ENCODE results near the gene UCMA. TPM values are rescaled to one million over a fixed set of nuclear protein-coding genes. Genes with fewer than 3 reads are reported as not detected.
A peak's percentile ranks its signal among the peaks of the same experiment; 100 is the strongest.

The UCMA gene
- total and polyA plus RNA-seq, 9 donors = 0.31 to 2.8 (median 1.0) TPM

- Histone ChIP-seq H3K9me3 (replicated peaks; ENCODE audit: control insufficient read depth, low read depth, low read length) (no peaks in the 10 kb centered on the region), H3K36me3 (ENCODE audit: control insufficient read depth, insufficient read depth, low read length) (peaks cover 13% of the 10 kb centered on the region), H3K4me1 (ENCODE audit: control insufficient read depth, insufficient read depth, low read length) (peaks cover 3% of the 10 kb centered on the region), H3K27ac (ENCODE audit: low read length) (no peak overlapping the region), H3K27me3 (ENCODE audit: control insufficient read depth, insufficient read depth, low read length) (no peaks in the 10 kb centered on the region), H3K4me3 (ENCODE audit: low read length) (no peak overlapping the region)
- no peak for DNase-seq
- 97% methylated on average over 5 of the region's 7 CpGs for WGBS (ENCODE audit: insufficient coverage)
These were observed 40.5 kb downstream of the UCMA start for GRCh38 chr10:13193637-13194036.

- peaks cover 3% of the 10 kb centered on the region for H3K4me1 ChIP-seq (ENCODE audit: control insufficient read depth, insufficient read depth, low read length)
- H3K4me3 ChIP-seq (ENCODE audit: low read length) = no peak overlapping the region
- no peaks in the 10 kb centered on the region for H3K27me3 ChIP-seq (ENCODE audit: control insufficient read depth, insufficient read depth, low read length)
- H3K27ac ChIP-seq (ENCODE audit: low read length) = no peak overlapping the region
- no CpG with 5 or more reads among the region's 5 CpGs for WGBS (ENCODE audit: insufficient coverage)
- H3K36me3 ChIP-seq (ENCODE audit: control insufficient read depth, insufficient read depth, low read length) = peaks cover 20% of the 10 kb centered on the region
- no peak for DNase-seq
- no peaks in the 10 kb centered on the region for H3K9me3 ChIP-seq (replicated peaks; ENCODE audit: control insufficient read depth, low read depth, low read length)
These were observed 42.8 kb downstream of the UCMA start for GRCh38 chr10:13191362-13191761.

- Histone ChIP-seq H3K27me3 (ENCODE audit: control insufficient read depth, insufficient read depth, low read length) (no peaks in the 10 kb centered on the region), H3K36me3 (ENCODE audit: control insufficient read depth, insufficient read depth, low read length) (peaks cover 22% of the 10 kb centered on the region), H3K4me3 (ENCODE audit: low read length) (no peak overlapping the region), H3K4me1 (ENCODE audit: control insufficient read depth, insufficient read depth, low read length) (peaks cover 3% of the 10 kb centered on the region), H3K9me3 (replicated peaks; ENCODE audit: control insufficient read depth, low read depth, low read length) (no peaks in the 10 kb centered on the region), H3K27ac (ENCODE audit: low read length) (no peak overlapping the region)
- no peak for DNase-seq
- no CpG with 5 or more reads among the region's 3 CpGs for WGBS (ENCODE audit: insufficient coverage)
These were observed 43.4 kb downstream of the UCMA start for GRCh38 chr10:13190816-13191215.

GRCh38 chr10:13189961-13190360 lies 44.2 kb downstream of the UCMA start:
- peak; percentile 59 for DNase-seq

GRCh38 chr10:13188593-13188992 lies 45.6 kb downstream of the UCMA start:
- 93% methylated on average over 10 of the region's 10 CpGs for WGBS (ENCODE audit: insufficient coverage)
- Histone ChIP-seq H3K4me3 (ENCODE audit: low read length) (no peak overlapping the region), H3K36me3 (ENCODE audit: control insufficient read depth, insufficient read depth, low read length) (peaks cover 30% of the 10 kb centered on the region), H3K27me3 (ENCODE audit: control insufficient read depth, insufficient read depth, low read length) (no peaks in the 10 kb centered on the region), H3K27ac (ENCODE audit: low read length) (no peak overlapping the region), H3K4me1 (ENCODE audit: control insufficient read depth, insufficient read depth, low read length) (peaks cover 3% of the 10 kb centered on the region), H3K9me3 (replicated peaks; ENCODE audit: control insufficient read depth, low read depth, low read length) (no peaks in the 10 kb centered on the region)
- no peak for DNase-seq

More at GRCh38 chr10:13189961-13190360, 44.2 kb downstream of the UCMA start:
- no peaks in the 10 kb centered on the region for H3K27me3 ChIP-seq (ENCODE audit: control insufficient read depth, insufficient read depth, low read length)
- H3K36me3 ChIP-seq (ENCODE audit: control insufficient read depth, insufficient read depth, low read length) = peaks cover 28% of the 10 kb centered on the region
- no peaks in the 10 kb centered on the region for H3K9me3 ChIP-seq (replicated peaks; ENCODE audit: control insufficient read depth, low read depth, low read length)
- no CpG with 5 or more reads among the region's 4 CpGs for WGBS (ENCODE audit: insufficient coverage)
- no peak overlapping the region for H3K4me3 ChIP-seq (ENCODE audit: low read length)
- H3K27ac ChIP-seq (ENCODE audit: low read length) = no peak overlapping the region
- peaks cover 3% of the 10 kb centered on the region for H3K4me1 ChIP-seq (ENCODE audit: control insufficient read depth, insufficient read depth, low read length)

- no peak overlapping the region for H3K4me3 ChIP-seq (ENCODE audit: low read length)
- no peak for DNase-seq
- H3K27ac ChIP-seq (ENCODE audit: low read length) = no peak overlapping the region
- peaks cover 29% of the 10 kb centered on the region for H3K36me3 ChIP-seq (ENCODE audit: control insufficient read depth, insufficient read depth, low read length)
- H3K27me3 ChIP-seq (ENCODE audit: control insufficient read depth, insufficient read depth, low read length) = no peaks in the 10 kb centered on the region
- no peaks in the 10 kb centered on the region for H3K9me3 ChIP-seq (replicated peaks; ENCODE audit: control insufficient read depth, low read depth, low read length)
- H3K4me1 ChIP-seq (ENCODE audit: control insufficient read depth, insufficient read depth, low read length) = peaks cover 3% of the 10 kb centered on the region
- no CpG with 5 or more reads among the region's 3 CpGs for WGBS (ENCODE audit: insufficient coverage)
These were observed 47.0 kb downstream of the UCMA start for GRCh38 chr10:13187135-13187534.

GRCh38 chr10:13184730-13185514 lies 49.3 kb downstream of the UCMA start:
- DNase-seq = peak; percentile 23
- 87% methylated on average over 3 of the region's 5 CpGs for WGBS (ENCODE audit: insufficient coverage)
- Histone ChIP-seq H3K36me3 (ENCODE audit: control insufficient read depth, insufficient read depth, low read length) (peaks cover 34% of the 10 kb centered on the region), H3K4me1 (ENCODE audit: control insufficient read depth, insufficient read depth, low read length) (peaks cover 3% of the 10 kb centered on the region), H3K9me3 (replicated peaks; ENCODE audit: control insufficient read depth, low read depth, low read length) (no peaks in the 10 kb centered on the region), H3K27me3 (ENCODE audit: control insufficient read depth, insufficient read depth, low read length) (no peaks in the 10 kb centered on the region), H3K27ac (ENCODE audit: low read length) (no peak overlapping the region), H3K4me3 (ENCODE audit: low read length) (no peak overlapping the region)

- no peak overlapping the region for H3K27ac ChIP-seq (ENCODE audit: low read length)
- WGBS (ENCODE audit: insufficient coverage) = no CpG with 5 or more reads among the region's 2 CpGs
- no peaks in the 10 kb centered on the region for H3K4me1 ChIP-seq (ENCODE audit: control insufficient read depth, insufficient read depth, low read length)
- DNase-seq = no peak
- H3K36me3 ChIP-seq (ENCODE audit: control insufficient read depth, insufficient read depth, low read length) = peaks cover 34% of the 10 kb centered on the region
- no peaks in the 10 kb centered on the region for H3K9me3 ChIP-seq (replicated peaks; ENCODE audit: control insufficient read depth, low read depth, low read length)
- H3K4me3 ChIP-seq (ENCODE audit: low read length) = no peak overlapping the region
- no peaks in the 10 kb centered on the region for H3K27me3 ChIP-seq (ENCODE audit: control insufficient read depth, insufficient read depth, low read length)
These were observed 49.9 kb downstream of the UCMA start for GRCh38 chr10:13184276-13184675.

- Histone ChIP-seq H3K4me3 (ENCODE audit: low read length) (no peak overlapping the region), H3K27me3 (ENCODE audit: control insufficient read depth, insufficient read depth, low read length) (no peaks in the 10 kb centered on the region), H3K4me1 (ENCODE audit: control insufficient read depth, insufficient read depth, low read length) (no peaks in the 10 kb centered on the region), H3K27ac (ENCODE audit: low read length) (no peak overlapping the region), H3K9me3 (replicated peaks; ENCODE audit: control insufficient read depth, low read depth, low read length) (no peaks in the 10 kb centered on the region), H3K36me3 (ENCODE audit: control insufficient read depth, insufficient read depth, low read length) (peaks cover 34% of the 10 kb centered on the region)
- DNase-seq = no peak
- WGBS (ENCODE audit: insufficient coverage) = 100% methylated on average over 2 of the region's 5 CpGs
These were observed 50.5 kb downstream of the UCMA start for GRCh38 chr10:13183625-13184024.

- no peaks in the 10 kb centered on the region for H3K4me1 ChIP-seq (ENCODE audit: control insufficient read depth, insufficient read depth, low read length)
- H3K4me3 ChIP-seq (ENCODE audit: low read length) = no peak overlapping the region
- H3K27me3 ChIP-seq (ENCODE audit: control insufficient read depth, insufficient read depth, low read length) = no peaks in the 10 kb centered on the region
- WGBS (ENCODE audit: insufficient coverage) = no CpG with 5 or more reads among the region's 1 CpG
- DNase-seq = no peak
- H3K36me3 ChIP-seq (ENCODE audit: control insufficient read depth, insufficient read depth, low read length) = peaks cover 35% of the 10 kb centered on the region
- H3K9me3 ChIP-seq (replicated peaks; ENCODE audit: control insufficient read depth, low read depth, low read length) = no peaks in the 10 kb centered on the region
- H3K27ac ChIP-seq (ENCODE audit: low read length) = no peak overlapping the region
These were observed 51.8 kb downstream of the UCMA start for GRCh38 chr10:13182424-13182823.
